C4-2B (cell line): ENCODE results near the gene AFAP1L1.

Experiments used
- ZFX ChIP-seq: fragments of 450-650 bp; IDR thresholded peaks from 2 replicates; pipeline ENCODE4 v1.6.1; 2017
- TF ChIP-seq, protein P1 (sequence below): fragments of 450-650 bp; conservative IDR thresholded peaks from 2 replicates; pipeline ENCODE4 v1.5.1; 2017; ENCODE audit warnings: mild to moderate bottlenecking

DNA sequence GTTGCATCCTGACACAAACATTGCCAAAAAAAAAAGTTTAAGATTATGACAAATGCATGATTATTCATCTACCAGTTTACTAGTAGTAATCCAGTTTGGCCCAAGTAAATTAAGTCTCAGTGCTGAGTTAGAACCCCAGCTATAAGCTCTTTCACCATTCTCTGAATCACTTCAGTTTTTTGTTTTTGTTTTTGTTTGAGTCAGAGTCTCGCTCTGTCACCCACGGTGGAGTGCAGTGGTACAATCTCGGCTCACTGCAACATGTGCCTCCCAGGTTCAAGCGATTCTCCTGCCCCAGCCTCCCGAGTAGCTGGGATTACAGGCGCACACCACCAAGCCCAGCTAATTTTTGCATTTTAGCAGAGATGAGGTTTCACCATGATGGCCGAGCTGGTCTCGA lies 84.7 kb downstream of the AFAP1L1 start:
- TF ChIP-seq, protein P1, sequence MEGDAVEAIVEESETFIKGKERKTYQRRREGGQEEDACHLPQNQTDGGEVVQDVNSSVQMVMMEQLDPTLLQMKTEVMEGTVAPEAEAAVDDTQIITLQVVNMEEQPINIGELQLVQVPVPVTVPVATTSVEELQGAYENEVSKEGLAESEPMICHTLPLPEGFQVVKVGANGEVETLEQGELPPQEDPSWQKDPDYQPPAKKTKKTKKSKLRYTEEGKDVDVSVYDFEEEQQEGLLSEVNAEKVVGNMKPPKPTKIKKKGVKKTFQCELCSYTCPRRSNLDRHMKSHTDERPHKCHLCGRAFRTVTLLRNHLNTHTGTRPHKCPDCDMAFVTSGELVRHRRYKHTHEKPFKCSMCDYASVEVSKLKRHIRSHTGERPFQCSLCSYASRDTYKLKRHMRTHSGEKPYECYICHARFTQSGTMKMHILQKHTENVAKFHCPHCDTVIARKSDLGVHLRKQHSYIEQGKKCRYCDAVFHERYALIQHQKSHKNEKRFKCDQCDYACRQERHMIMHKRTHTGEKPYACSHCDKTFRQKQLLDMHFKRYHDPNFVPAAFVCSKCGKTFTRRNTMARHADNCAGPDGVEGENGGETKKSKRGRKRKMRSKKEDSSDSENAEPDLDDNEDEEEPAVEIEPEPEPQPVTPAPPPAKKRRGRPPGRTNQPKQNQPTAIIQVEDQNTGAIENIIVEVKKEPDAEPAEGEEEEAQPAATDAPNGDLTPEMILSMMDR: no peak
- no peak for TF ChIP-seq ZFX
